Measurements from ENCODE around the gene TNFRSF1A. TPM values are rescaled to one million over a fixed set of nuclear protein-coding genes. Genes with fewer than 3 reads are reported as not detected.

The TNFRSF1A gene
- total RNA-seq, 1 experiment from 2014 or later = 108 TPM

GRCh38 chr12:6340745-6341416 is 995 bp downstream of the TNFRSF1A start:
- ATAC-seq (no peak), DNase-seq (ENCODE audit: low read depth, low spot score) (no peak)
- Histone ChIP-seq H3K27me3 (ENCODE audit: control insufficient read depth, insufficient read depth, low read length) (no peaks in the 10 kb centered on the region), H3K4me3 (ENCODE audit: low read depth in 2 of 2, low read length in 2 of 2) (peak overlapping the region; percentile 71 to 94), H3K4me1 (ENCODE audit: control insufficient read depth, insufficient read depth, low read length) (peaks cover 46% of the 10 kb centered on the region), H3K9me3 (ENCODE audit: control insufficient read depth, insufficient read depth, low read depth, low read length) (no peaks in the 10 kb centered on the region), H3K36me3 (ENCODE audit: control insufficient read depth, insufficient read depth, low read length) (peaks cover 3% of the 10 kb centered on the region; the same call in 1 of the 2 replicates), H3K27ac (ENCODE audit: low read length) (peak overlapping the region; percentile 99)
- no TSS peak for BruUV-seq (replicated peaks)
- no peak for TF ChIP-seq CTCF (IDR thresholded peaks at IDR 0.05)
- no peak for TF ChIP-seq POLR2AphosphoS5 (IDR thresholded peaks at IDR 0.05; ENCODE audit: low read depth, low read length)
- TF ChIP-seq TCF7L2 (IDR thresholded peaks at IDR 0.05; ENCODE audit: low read depth, low read length) = no peak
- POLR2A ChIA-PET = no interaction called here
- intact Hi-C loops (cut with micrococcal nuclease; ENCODE audit: unreplicated experiment) (no loop called here), in situ Hi-C loops (cut with HindIII; ENCODE audit: low pct_unique_long_range_greater_than_20kb, low sequenced_read_pairs) (no loop called here)
- CTCF ChIA-PET = no interaction called here

DNA sequence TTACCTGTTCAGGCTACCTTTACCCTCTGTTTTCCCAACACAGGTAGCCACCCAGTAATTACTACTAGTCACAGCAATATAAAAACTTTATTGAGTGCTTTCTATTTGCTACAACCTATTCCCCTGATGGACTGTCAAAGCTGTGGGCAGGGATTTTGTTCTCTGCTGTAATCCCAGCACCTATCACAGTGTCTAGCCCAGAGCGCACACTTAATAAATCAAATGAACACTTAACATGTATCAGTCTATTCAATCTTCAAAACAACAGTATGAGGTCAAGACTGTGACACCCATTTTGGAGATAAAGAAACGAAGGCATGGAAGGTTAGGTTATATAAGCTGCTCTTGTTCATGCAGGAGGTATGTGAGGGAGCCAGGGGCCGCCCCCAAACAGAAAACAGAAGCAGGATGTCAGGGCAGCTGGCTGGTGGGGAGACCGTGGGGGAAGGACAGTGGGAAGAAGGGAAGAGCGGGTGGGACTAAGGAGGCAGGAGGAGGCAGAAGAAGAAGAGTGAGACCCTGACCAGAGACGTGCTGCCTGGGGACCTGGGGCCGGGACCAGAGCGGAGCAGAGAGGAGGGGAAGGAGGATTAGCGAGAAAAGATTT is 1.7 kb downstream of the TNFRSF1A start:
- Histone ChIP-seq H3K36me3 (ENCODE audit: control insufficient read depth, insufficient read depth, low read length) (peaks cover 3% of the 10 kb centered on the region; the same call in 1 of the 2 replicates), H3K9me3 (ENCODE audit: control insufficient read depth, insufficient read depth, low read depth, low read length) (no peaks in the 10 kb centered on the region), H3K4me1 (ENCODE audit: control insufficient read depth, insufficient read depth, low read length) (peaks cover 48% of the 10 kb centered on the region), H3K4me3 (ENCODE audit: low read depth in 2 of 2, low read length in 2 of 2) (peak overlapping the region; percentile 71 to 94), H3K27me3 (ENCODE audit: control insufficient read depth, insufficient read depth, low read length) (no peaks in the 10 kb centered on the region), H3K27ac (ENCODE audit: low read length) (peak overlapping the region; percentile 99)
- DNase-seq (ENCODE audit: low read depth, low spot score) = no peak
- ATAC-seq = no peak
- in situ Hi-C loops (cut with HindIII; ENCODE audit: low pct_unique_long_range_greater_than_20kb, low sequenced_read_pairs) (no loop called here), intact Hi-C loops (cut with micrococcal nuclease; ENCODE audit: unreplicated experiment) (no loop called here)
- POLR2A ChIA-PET = no interaction called here
- TF ChIP-seq POLR2AphosphoS5 (IDR thresholded peaks at IDR 0.05; ENCODE audit: low read depth, low read length) (no peak), SIN3A (IDR thresholded peaks at IDR 0.05; ENCODE audit: borderline replicate concordance, insufficient read depth, low read depth, low read length) (no peak), CTCF (IDR thresholded peaks at IDR 0.05) (no peak), REST (IDR thresholded peaks at IDR 0.05; ENCODE audit: insufficient read depth in 1 of 2, low read depth in 2 of 2, low read length in 1 of 2) (no peak), TCF7L2 (IDR thresholded peaks at IDR 0.05; ENCODE audit: low read depth, low read length) (no peak)
- CTCF ChIA-PET = no interaction called here
- no TSS peak for BruUV-seq (replicated peaks)
